ENCODE results near the gene NELL2.

GRCh38 chr12:44573723-44574122 is 302.4 kb downstream of the NELL2 start:
- TF ChIP-seq CTCF (IDR thresholded peaks at IDR 0.05) (no peak), EP300 (IDR thresholded peaks at IDR 0.05) (no peak), POLR2A (IDR thresholded peaks at IDR 0.05) (no peak), POLR2AphosphoS5 (IDR thresholded peaks at IDR 0.05) (no peak)

All from upper lobe of left lung (tissue), 4 donors.